HG02870 (cell line): ENCODE results near the gene PLSCR5.

Source experiments
- ATAC-seq: cut with Tn5 transposase; IDR thresholded peaks from one replicate; pipeline ENCODE4 v1.9.1; 2021; ENCODE audit warnings: mild to moderate bottlenecking, moderate library complexity; ENCODE audit not compliant: unreplicated experiment

Gene PLSCR5

DNA sequence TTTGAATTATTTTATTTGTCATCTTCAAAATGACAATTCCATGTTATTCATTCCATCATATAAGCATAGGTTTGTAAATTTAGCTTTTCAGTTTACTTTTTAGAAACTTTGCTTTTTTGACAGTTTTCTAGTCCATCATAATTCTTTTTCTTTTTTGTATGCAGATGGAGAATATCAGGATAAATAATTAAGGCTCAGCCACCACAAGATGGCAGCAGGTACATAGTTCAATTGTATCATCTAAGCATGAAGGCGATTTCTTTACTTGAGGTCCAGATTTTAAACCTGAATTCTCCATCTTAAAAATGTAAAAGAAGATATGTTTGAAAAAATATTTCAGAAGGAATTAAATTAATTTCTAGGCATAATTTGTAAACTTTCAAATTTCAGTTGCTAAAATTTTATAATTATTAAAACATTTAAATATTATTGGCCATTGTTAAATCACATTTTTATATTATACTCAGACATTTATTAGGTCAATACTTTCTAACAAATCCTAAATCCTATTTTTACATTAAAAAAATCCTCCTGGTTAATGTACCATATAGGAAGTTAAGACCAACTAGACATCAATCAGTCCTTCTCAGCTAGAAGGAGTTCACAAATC is 15.1 kb downstream of the PLSCR5 start:
- peak; percentile 45 for ATAC-seq

DNA sequence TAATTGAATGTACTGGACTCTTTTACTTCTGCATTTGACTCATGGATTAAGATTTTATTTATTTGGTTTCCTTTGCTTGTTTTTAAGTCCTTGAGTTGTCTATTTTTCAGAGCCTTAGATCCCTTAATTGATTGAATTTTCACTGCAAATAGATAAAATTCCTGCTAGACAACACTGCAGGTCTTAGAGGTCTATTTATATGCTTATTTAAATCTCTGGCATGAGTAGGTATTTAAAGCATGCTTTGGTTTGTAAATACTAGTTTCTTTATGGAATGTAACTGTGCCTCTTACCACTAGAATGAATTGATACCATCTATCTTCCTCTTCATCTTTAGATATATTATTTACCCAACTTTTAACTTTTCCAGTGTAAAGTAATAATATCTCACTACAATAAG is 20.0 kb downstream of the PLSCR5 start:
- ATAC-seq, result no peak

DNA sequence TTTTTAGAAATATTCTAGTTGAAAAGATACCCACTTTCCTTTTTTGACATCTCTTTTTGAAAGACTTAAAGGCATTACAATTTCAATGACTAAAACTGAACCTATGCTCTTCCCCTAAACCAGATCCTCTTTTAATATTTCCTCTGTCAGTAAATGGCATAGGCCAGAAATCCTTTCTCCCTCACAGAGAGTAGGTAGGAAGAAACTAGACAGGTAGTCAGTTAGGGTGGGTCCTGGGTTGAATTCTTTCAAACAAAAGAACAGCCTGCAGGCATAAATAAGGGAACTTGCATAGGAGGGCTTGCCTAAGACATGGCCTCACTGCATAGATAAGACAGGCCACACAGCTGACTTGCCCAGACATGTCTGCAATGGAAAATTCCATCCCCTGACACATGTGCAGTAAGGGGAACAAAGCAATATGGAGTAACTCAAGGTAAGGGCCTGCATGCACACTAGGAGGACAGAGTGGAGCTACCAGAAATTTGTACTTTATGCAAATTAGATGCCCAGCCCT is 23.1 kb downstream of the PLSCR5 start:
- no peak for ATAC-seq

DNA sequence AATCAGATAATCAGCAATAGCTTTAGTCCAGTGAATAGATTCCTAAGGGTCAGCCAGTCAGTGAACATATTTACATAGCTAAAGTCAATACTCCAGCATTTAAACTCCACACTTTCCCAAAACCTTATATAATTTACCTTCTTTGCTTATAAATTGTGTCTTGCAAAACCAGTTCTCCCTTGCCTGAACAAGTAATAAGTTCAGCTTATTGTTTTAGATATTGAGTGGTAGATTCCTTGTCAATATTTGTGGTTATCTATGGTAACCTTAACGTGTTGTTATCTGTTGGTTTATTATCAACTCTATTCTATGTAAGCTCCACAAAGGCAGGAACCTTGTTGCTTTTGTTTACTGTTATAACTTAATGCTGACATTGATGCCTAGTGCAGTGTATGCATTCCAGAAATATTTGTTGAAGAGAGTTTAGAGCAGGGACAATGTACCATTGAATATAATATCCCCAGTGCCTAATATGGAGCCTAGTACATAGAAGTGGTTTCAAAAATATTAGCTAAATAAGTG is 24.0 kb downstream of the PLSCR5 start:
- no peak for ATAC-seq

DNA sequence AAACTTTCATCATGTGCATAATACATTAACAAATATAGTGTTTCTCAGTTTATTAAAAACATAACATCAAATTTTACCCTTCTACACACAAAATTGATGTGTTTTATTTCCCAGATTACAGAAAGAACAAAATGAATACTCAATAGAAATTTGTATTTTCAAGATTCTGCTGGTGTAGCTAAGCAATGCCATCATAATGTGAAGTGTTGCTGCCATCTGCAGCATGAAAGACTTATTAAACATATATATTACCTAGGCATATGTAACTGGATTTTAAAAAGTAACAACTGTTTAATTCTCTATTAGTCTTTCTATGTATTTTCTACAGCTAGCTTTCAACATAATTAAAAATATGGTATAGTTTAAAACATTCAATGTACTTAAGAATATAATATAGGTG is 27.5 kb downstream of the PLSCR5 start:
- ATAC-seq, result peak; percentile 65

DNA sequence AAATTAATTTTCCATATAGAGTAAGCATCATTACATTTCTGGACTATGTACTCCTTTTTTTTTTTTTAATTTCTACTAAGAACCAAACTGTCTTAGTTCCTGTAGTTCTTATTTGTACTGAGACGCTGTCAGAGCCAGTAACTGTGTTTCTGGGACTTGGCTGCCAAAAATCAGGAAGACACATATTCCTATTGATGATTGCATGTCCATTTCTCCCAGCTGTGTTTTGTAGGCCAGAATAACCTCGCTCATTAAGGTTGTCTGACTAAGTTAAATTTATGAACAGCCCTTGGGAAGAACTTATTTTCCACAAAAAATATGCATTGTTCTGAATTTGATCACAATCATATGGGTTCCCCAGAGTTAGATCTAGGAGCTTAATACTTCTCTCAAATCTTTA is 29.5 kb downstream of the PLSCR5 start:
- ATAC-seq, result no peak

DNA sequence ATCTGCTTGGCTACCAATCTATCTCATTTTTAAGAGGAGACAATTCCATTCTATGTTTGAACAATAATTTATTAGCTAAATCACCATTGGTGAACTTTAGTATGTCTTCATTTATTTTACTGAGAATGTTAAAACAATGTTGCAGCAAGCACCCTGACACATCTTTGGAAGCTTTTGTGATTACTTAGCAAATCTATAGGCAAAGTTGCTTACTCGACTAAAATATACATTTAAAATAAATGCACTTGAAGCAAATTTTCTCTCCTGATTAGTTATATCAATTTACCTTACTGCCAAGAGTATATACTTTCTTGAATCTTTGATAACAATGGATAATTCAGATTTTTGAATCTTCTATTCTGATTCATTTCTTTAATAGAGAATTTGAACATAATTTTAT is 31.0 kb downstream of the PLSCR5 start:
- ATAC-seq, result no peak

DNA sequence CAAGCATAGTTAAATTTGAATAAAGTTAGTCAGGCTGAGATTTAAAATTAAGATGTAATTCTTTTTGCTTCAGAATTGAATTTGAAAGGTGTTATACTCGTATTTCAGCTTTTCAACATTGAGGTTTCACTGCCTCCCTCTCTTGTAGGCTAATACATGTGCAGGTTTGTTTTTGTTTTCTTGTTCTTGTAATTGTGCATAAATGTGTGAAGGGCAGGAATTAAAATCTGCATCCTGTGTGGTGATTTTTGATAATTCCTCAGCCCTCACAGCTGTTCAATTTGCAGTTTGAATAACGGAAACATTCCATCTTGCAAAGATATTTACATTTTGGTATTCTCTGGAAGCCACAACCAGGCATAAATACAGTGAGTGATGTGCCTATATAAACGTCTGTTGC is 35.8 kb downstream of the PLSCR5 start:
- no peak for ATAC-seq

DNA sequence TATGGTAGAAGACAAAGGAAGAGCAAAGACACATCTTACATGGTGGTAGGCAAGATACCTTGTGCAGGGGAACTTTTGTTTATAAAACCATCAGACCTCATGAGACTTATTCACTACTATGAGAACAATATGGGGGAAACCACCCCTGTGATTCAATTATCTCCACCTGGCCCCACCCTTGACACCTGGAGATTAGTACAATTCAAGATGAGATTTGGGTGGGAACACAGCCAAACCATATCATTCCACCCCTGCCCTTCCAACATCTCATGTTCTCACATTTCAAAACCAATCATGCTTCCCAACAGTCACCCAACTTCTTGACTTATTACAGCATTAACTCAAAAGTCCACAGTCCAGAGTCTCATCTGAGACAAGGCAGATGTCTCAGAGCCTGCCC is 39.0 kb downstream of the PLSCR5 start:
- ATAC-seq, result no peak

DNA sequence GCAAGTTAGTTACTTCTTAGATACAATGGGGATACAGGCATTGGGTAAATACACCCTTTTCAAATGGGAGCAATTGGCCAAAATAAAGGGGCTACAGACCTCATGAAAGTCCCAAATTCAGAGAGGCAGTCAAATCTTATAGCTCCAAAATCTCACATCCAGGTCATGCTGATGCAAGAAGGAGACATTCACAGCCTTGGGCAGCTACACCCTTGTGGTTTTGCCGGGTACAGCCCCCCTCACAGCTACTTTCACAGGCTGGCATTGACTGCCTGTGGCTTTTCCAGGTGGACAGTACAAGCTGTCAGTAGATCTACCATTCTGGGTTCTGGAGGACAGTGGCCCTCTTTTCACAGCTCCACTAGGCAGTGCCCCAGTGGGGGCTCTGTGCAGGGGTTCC is 43.3 kb downstream of the PLSCR5 start:
- ATAC-seq, result no peak

DNA sequence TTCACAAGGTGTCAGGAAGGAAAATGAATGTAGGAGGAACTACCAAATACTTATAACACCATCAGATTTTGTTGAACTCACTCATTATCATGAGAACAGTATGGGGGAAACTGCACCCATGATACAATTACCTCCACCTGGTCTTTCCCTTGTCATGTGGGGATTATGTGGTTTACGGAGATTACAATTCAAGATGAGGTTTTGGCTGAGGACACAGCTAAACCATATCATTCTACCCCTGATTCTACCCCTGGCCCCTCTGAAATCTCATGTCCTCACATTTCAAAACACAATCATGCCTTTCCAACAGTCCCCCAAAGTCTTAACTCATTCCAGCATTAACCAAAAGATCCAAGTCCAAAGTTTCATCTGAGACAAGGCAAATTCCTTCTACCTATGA is 43.7 kb downstream of the PLSCR5 start:
- no peak for ATAC-seq

DNA sequence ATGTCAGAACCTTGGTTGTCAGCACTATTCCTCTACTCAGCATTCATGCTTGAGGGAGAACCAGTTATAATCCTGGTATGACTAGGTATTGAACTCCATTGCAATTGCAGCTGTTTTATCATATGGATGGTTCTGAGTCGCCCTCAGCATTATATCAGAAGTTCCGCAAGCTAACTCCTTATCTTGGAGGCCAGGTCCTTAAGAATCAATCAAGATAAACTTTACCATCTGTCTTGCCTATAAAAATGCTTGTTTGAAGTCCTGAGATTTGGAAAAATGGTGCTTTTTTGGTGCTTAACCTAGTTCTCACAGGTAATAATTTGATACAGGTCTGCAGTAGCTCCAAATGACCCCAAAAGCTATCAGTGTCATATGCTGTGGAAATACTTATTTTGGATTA is 44.5 kb downstream of the PLSCR5 start:
- no peak for ATAC-seq

DNA sequence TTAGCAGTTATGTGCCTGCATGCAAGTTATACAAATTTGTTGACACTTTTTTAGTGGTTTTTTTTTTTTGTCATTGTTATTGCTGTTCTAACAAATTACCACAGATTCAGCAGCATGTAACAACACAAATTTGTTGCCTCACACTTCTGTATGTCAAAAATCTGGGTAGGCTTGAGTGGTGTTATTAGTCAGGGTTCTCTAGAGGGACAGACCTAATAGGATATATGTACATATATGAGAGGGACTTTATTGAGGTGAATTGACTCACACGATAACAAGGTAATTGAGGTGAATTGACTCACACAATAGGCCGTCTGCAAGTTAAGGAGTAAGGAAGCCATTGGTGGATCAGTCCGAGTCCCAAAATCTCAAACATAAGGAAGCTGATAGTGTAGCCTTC is 45.8 kb downstream of the PLSCR5 start:
- no peak for ATAC-seq

DNA sequence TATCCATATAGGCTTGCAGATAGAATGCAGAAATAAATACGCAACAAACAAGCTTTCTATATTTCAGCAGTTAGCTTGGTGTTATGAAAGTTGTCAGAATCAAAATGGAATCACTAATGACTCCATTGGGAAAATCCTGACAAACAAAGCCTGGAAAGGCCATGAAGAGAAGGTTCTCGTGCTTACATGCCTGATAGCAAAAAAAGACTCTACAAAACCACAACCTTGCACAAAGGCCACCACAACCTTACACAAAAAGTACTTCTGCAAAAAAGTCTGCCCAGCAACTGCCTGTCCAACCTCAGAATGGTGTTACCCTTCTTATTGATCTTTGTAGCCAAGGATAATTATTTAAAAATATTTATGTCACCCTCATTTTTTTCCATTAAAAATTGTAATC is 46.4 kb downstream of the PLSCR5 start:
- no peak for ATAC-seq

DNA sequence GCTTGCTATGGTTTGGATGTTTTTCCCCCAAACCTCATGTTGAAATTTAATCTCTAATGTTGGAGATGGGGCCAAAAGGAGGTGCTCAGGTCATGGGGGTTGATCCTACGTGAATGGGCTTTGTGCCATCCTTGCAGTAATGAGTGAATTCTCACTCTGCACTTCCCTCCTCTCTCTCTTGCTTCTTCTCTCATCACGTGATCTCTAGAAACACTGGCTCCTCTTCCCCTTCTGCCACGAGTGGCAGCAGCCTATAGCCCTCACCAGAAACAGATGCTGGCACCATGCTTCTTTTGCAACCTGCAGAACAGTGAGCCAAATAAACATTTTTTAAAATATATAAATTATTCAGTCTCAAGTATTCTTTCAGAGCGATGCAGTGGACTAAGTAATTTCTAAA is 47.4 kb downstream of the PLSCR5 start:
- ATAC-seq, result no peak

DNA sequence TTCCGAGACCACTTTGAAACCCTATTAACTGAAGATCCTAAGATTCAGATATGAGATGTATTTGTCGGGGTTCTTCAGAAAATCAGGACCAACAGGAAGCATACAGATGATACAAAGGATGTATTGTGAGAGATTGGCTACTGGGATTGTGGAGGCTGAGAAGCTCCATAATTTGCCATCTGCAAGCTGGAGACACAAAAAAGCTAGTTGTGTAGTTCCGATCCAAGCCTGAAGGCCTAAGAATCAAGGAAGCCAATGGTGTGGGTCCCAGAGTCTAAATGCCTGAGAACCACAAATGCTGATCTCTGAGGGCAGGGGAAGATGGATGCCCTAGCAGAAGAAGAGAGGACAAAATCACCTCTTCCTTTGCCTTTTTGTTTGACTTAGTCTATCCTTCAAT is 49.8 kb downstream of the PLSCR5 start:
- no peak for ATAC-seq

DNA sequence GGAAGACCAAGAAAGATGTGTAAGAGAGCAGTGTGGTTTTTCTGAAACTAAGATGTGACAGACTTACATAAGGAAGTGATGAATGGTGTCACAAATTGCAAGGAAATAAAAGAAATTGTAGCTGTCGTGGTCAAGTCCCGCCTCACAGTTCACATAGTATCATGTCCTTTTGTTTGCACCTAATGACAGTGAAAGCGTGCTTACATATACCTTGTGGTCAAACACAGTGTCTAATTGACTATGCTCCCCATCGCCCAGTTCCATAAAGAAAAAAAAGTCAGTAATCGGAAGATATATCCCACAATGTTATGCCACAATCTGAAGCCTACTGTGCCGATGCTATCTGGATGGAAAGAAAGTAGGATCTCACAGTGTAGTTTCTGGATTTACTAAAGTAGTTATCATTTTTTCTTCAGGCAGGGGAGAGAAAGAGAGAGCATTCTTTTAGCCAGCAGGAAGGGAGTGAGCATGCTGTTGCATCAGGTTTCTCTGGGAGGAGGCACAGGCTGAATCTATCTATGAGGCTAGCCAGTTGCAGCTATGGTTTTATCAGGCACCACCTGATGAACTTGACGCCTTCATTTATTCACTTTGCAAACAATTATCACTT is 50.9 kb downstream of the PLSCR5 start:
- no peak for ATAC-seq

DNA sequence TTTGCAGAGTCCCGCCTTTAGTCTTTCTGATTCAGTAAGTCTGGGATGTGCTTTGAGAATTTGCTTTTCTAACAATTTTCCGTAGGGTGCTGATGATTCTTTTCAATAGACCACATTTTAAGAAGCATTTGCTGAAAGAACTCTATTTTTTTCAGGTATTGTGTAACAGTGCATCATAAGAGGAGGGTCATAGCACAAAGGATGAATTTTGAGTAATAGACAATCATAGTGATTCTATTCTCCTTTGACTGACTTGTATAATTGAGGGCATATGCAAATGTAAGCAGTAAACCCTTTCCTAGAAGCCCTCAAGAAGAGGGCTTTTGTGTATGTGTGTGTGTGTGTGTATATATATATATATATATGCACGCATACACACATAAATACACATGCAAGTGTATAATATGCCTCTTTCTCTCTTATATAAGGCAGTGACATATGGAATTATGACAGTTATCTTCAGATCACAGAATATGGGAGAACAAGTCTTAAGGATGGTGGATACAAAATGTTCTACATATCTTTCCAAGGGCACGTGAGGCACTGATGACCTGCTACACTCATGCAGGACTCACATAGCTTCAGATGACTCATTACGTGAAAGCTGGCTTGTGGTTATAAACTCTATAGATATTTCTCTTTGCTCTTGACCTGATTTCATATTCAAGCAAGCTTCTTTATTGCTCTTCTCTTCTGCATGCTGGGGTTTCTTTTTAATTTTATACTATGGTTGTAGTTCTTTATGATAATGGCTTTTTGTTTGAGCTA is 54.2 kb downstream of the PLSCR5 start:
- peak; percentile 98 for ATAC-seq

DNA sequence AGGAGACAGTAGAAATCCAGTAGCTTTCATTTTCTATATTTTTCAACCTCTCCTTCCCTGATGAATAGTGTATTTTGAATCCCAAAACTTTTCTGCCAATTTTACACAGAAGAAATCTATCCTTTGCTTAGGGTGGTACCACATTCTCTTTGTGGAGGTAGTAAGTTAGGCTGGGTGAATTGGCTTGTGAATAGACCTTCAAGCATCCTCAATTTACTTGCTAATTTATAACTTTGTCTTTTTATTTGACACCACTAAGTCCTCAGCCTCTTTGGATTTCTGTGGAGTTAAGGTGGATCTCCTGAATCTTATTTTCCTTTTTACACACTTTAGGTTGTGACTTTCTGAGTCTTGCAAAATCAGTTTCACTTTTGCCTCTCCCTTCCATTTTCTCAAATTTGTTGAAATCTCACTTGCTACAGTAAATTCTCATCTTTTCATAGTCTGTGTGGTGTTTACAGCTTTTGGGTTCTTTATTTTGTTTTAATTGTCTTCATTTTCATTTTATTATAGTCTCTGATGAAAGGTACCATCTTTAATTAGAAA is 55.0 kb downstream of the PLSCR5 start:
- ATAC-seq, result no peak

DNA sequence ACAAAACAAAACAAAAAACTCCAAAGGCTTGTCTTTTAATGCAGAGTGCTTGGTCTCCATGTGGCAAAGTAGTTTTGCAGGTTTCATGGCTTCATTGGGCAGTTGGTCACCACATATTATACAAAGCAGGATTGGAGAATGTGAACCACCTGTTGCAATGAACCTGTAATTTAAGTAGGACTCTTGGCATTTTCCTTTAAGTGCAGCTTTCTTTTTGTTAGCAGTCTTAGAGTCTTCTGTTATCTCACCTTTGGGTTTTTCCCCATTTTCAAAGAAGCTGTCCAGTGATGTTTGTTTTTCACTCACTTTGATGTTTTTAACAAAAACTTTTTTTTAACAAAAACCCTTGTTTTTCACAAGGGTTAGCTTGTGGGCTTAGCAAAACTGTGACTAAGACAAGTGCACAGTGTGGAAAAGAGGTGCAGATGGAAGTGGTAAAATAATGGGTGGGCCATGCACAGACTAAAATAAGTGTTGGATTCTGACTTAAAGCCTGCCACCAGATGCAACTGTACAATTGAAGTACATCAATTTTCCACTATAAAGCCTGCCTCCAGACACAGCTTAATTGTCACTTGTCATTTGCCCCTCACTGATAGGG is 57.8 kb downstream of the PLSCR5 start:
- ATAC-seq, result no peak

DNA sequence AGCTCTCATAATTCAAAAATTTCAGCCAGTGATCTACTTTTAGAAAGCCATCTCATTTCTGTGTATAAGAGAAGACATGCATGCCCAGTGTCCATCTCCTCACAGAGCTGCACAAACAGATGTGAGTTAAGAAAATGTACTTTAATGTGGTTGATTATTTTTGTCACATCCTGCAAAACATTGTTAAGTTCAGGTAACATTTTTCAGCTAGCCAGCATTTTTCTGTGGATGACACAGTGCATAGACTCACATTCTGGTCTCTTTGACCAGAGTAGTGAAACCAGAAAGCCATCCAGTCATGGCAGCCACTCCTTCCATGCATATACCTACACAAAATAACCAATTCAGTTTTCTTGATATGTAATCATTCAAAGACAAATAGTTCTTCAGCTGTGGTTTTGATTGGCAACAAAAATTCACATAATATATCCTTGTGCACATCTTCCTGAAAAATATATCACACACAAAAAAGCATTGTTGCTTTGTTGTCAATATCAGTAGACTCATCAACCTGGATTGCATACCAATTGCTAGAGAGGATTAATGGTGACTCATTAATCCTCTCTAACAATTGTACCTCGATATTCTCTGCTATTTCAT is 58.7 kb downstream of the PLSCR5 start:
- no peak for ATAC-seq
